8988T (cell line): ENCODE measurements around the gene MYO1D.
"Not testable (repeated sequence)": the region's sequence is repeated elsewhere in the genome, so short reads cannot be mapped to it uniquely, and the experiment has no call there.

Experiments
- DNase-seq: peaks from one replicate; pipeline ENCODE4 v3.0.0; 2011

Gene MYO1D

DNA sequence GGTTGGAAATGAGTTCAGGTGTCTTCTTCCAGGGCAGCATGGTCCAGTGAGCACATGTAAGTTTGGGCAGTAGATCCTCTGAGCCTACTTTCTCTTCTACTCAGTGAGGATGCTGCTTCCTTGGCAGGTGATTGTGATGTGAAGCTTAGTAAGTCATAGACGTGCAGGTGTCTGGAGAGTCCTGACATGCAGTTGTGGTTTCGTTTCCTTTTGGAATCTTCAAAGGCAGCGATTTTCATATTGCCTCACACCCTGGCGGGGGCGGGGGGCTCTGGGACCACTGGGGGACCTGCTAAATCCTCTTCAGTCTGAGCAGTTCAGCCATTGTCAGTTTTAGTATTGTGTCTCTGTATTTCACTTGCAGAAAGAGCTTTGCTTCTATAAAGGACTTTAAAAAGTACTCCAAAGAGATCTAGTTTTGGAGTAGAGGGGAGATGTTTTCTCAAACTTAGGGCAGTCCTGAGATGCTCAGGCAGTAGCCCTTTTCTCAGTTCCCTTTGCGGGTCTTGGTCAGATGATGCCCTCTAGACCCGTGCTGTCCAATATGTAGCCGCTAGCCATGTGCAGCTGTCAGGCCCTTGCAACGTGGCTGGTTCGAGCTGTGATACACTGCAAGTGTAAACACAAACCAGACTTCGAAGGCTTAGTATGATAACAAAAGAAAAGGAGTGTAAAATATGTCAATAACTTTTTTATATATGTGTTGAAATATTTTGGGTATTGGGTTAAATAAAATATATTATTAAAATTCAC is 394.2 kb downstream of the MYO1D start:
- no peak for DNase-seq

DNA sequence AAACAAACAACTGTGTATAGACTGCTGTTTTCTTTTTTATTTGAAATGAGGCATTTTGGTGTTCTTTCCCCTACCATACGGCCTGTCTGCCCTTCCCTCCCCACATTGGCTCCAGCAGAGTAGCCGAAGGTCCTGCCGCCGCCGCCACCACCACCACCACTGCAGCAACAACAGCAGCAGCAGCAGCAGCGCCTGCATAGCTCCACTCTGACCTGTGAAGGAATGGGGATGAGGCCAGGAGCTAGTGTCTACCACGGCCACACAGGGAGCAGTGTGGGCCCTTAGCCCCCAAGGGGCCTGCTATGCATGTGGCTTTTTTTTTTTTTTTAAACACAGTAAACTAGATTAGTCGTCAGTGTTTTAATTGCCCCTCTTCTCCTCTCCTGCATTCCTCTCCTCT is 395.7 kb downstream of the MYO1D start:
- DNase-seq, result no peak

DNA sequence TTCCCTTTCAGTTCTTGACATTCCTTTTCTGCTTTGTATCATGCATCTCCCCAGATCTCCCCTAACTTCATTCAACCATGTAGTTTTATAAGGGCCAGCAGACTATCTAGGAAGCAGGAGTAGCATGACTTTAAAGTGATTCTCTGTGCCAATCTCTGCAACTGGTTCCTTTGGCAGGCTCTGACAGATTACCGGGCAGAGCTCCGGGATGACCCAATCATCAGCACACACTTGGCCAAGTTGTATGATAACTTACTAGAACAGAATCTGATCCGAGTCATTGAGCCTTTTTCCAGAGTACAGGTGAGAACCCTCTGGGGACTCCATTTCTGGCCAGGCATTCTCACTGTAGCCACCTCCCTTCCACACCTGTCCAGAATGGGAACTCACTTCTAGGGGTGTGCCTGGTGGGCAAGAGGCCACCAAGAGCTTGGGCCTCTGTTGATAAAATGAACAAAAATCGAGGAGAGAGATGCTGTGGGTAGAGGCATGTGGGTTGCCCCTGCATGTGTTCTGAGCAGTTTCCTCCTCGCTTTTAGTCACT is 397.8 kb downstream of the MYO1D start:
- DNase-seq, result no peak

- DNase-seq, result no peak
Observed at GRCh38 chr17:32477220-32477619, 399.7 kb downstream of the MYO1D start.

DNA sequence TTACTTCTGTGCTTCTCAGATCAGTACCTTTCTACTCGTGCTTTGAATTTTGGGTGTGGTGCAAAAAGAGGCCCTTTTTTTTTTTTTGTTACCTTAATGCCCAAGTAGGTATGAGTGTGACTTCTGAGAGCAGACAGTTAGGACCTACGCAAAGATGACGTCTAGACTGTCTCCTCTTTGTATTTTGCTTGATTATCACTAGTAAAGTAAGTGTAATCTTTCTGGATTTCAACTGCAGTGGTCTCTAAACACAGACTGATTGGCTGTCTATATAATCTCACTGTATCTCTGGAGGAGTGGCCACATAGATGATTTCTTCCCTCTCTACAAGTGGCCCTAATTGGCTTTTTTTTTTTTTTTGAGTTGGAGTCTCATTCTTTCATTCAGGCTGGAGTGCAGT is 401.7 kb downstream of the MYO1D start:
- DNase-seq, result no peak

GRCh38 chr17:32471652-32472051 is 405.3 kb downstream of the MYO1D start:
- DNase-seq, result no peak

GRCh38 chr17:32470405-32471167 is 406.3 kb downstream of the MYO1D start:
- no peak for DNase-seq

DNA sequence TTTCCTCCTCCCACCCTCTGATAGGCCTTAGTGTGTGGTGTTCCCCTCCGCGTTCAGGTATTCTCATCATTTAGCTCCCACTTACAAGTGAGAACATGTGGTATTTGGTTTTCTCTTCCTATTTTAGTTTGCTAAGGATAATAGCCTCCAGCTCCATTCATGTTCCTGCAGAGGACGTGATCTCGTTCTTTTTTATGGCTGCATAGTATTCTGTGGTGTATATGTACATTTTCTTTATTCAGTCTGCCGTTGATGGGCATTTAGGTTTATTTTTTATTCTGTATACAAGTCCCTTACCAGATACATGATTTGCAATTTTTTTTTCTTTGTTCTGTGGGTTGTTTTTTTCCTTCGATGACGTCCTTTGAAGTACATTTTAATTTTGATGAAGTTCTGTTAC is 409.0 kb downstream of the MYO1D start:
- DNase-seq, result no peak

- no peak for DNase-seq
Observed at GRCh38 chr17:32464374-32464773, 412.6 kb downstream of the MYO1D start.

DNA sequence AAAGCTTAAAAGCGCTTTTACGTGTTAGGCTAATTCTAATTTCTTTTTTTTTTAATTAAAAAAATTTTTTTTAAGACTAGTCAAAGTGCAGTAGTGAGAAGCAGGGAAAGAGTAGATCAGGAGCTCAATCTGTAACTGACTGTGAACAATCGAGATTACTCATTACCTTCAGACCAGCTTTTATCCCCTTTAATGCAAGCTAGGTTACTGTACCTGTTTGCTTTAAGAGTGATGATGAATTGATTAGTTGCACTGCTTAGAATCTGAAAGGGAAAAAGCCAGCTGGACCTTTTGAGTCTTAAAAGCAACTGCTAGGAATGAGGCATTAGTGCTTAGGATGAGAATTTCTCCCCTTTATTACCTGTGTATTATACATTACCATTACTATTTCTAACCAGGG is 413.6 kb downstream of the MYO1D start:
- no peak for DNase-seq

- DNase-seq, result no peak
Observed at GRCh38 chr17:32461853-32462617, 414.9 kb downstream of the MYO1D start.

GRCh38 chr17:32461498-32461852 is 415.4 kb downstream of the MYO1D start:
- DNase-seq, result no peak

- no peak for DNase-seq
Observed at GRCh38 chr17:32460054-32460453, 416.9 kb downstream of the MYO1D start.

- DNase-seq, result no peak
Observed at GRCh38 chr17:32458371-32458770, 418.6 kb downstream of the MYO1D start.

DNA sequence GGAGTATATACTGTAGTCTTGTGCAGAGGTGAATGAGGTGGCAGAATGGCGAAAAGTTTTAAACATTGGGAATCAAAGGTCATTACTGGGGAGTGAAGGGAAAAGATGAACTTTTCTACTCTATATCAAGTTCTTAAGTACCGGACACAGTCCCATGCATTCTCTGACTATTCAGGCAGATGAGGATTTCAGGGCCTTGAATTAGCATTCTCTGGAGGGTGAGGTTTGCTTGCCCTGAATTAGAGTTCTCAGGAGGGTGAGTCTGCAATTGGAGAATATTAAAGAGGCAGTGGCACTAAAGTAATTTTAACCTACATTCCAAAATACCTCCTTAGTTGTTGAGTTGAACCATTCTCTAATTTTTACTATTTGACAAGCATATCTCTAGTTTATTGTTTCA is 423.6 kb downstream of the MYO1D start:
- no peak for DNase-seq

DNA sequence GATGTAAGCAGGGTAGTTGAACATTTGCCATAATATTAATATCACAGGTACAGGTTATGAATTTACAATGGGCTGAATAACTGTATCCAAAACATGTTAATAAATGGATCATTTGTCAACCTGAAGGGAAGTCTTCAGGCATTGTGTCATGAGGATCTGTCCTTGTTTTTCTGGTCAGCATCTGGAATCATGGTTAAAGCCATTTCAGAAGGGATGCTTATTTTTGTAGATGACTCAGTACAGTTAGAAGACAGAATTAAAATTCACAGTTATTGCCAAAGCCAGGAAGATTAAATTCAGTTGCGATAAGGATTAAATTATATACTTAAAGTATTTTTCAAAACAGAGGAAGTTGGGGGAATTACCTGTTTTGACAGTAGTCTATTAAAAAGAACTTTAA is 424.6 kb downstream of the MYO1D start:
- no peak for DNase-seq

DNA sequence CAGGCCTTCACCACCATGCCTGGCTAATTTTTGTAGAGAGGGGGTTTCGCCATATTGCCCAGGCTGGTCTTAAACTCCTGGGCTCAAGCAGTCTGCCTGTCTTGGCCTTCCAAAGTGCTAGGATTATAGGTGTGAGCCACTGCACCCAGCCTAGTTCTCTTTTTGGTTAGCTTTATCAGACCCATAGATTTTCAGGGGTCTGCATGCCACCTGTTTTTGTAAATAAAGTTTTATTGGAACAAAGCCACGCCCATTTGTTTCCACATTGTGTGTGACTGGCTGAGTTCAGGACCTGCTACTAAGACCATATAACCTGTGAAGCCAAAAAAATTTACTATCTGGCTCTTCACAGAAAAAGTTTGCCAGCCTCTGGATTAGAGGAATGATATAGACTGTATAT is 425.0 kb downstream of the MYO1D start:
- no peak for DNase-seq

GRCh38 chr17:32450379-32450778 is 426.5 kb downstream of the MYO1D start:
- not testable (repeated sequence) for DNase-seq

- DNase-seq, result no peak
Observed at GRCh38 chr17:32449963-32450362, 427.0 kb downstream of the MYO1D start.

DNA sequence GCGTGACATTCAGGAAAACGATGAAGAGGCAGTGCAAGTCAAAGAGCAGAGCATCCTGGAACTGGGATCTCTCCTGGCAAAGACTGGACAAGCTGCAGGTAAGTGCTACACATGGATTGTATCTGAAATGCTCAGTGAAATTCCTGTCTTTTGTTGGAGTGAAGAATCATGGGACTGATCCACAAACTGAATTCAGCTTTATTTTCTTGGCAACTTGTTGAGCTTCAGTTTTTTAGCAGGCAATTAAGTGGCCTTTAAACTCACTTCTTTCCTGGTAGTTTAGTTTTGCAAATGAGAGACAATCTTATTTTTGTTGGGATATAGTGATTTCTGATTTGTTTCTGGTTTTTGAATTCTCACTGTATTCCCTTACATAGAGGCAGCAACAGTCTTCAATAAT is 430.0 kb downstream of the MYO1D start:
- DNase-seq, result no peak

DNA sequence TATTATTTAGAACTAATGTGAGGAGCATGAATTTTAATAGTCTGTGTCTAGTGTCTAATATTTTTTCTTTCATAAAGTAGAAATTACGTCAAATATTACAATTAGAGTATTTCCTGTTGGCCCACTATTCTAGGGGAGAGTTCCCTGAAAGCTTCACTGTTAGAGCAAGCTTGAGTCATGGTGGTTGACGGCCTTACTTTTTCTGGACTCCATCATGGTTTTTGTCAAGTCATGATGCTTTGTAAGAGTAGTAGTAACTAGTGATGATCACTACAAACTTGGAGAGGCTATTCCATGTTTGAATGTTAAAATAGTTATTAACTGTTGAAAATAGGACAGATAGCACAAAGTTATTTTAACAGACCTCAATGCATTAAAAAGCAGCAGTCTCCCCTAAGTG is 431.0 kb downstream of the MYO1D start:
- no peak for DNase-seq

- DNase-seq, result no peak
Observed at GRCh38 chr17:32445497-32445896, 431.4 kb downstream of the MYO1D start.

DNA sequence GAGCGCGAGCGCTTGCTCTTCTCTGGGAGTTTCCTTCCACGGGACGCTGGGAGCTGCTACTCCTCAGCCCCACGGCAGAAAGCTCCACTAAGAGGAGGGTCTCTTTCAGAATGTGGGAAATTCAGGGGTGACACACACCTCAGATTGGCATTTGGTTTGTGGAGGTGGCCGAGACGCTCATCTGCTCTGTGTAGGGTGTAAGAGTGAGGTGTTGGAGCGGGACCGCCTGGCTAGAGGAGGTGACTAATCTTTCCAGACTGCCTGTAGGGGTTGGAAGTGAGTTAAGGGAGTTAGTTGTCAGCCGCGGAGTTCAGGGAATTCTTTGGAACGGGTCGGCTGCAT is 431.9 kb downstream of the MYO1D start:
- no peak for DNase-seq
